ENCODE measurements around the gene SBK2.
"Not testable (repeated sequence)": the region's sequence is repeated elsewhere in the genome, so short reads cannot be mapped to it uniquely, and the experiment has no call there.

Gene SBK2

GRCh38 chr19:55535173-55535964, 1.6 kb downstream of the SBK2 start:
- no peak for DNase-seq (ENCODE audit: low spot score)

DNA sequence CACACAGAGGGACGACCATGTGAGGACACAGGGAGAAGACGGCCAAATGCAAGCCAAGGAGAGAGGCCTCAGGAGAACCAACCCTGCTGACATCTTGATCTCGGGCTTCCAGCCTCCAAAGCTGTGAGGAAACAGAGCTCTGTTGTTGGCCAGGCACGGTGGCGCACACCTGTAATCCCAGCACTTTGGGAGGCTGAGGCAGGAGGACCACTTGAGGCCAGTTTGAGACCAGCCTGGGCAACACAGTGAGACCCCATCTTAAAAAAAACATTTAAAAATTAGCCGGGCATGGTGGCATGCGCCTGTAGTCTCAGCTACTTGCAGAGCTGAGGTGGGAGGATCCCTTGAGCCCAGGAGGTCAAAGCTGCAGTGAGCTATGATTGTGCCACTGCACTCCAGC, 2.7 kb downstream of the SBK2 start:
- not testable (repeated sequence) for DNase-seq (ENCODE audit: low spot score)

GRCh38 chr19:55530996-55531395, 5.9 kb downstream of the SBK2 start:
- DNase-seq (ENCODE audit: low spot score): no peak

GRCh38 chr19:55529636-55530234, 7.2 kb downstream of the SBK2 start:
- no peak for DNase-seq (ENCODE audit: low spot score)

DNA sequence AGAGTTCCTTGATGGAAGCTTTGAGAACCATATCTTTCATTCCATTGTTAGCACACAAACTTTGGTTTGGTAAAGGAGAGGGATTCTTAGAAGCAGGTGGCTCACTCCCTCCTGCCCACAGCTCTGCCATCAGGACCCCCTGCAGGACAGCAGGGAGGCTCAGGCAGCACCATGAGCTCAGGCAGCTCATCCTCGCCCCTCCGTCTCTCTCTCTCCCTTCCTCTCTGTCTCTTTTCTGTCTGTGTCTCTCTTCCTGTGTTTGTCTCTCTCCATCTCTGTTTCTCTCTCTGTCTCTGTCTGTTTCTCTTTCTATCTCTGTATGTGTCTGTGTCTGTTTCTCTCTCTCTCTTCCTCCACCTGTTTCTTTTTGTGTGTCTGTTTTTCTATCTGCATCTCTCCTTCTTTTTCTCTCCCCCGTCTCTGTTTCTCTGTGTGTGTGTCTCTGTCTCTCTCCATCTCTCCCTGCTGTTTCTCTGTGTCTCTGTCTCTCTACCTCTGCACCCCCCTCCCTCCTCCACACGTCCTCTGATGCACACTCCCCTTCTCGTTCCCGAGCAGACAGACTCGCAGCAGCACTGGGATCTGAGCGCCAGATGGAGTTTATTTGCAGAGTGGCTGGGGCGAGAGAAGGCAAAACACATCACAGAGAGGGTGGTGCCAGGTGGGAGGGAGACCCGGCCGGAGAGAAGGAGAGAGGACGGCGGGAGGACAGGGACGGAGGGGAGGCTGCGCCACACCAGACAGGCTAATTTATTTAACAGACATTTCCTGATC, 8.7 kb downstream of the SBK2 start:
- no peak for DNase-seq (ENCODE audit: low spot score)

DNA sequence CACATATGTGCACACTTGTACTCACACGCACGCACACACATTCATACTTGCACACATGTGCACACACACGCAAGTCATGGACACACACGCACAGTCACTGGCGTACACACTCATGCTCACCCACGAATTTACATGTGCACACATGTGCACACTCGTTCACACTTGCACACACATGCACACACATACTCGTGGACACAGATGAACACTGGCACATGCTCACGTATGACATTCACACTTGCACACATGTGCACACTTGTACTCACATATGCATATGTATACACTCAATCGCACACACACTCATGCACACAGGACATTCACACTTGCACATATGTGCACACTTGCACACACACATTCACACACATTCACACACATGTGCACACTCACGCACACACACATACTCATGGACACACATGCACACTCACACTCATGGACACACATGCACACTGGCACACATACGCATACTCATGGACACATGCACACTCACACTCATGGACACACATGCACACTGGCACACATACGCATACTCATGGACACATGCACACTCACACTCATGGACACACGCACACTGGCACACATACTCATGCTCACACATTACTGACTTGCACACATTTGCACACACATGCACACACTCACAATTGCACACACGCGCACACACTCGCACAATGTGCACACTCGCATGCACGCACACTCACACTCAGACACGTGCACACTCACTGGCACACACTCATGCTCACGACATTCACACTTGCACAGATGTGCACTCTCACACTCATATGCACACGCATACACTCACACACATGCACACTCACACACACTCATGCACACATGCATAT, 9.5 kb downstream of the SBK2 start:
- DNase-seq (ENCODE audit: low spot score): no peak

GRCh38 chr19:55526216-55527196, 10.4 kb downstream of the SBK2 start:
- no peak for DNase-seq (ENCODE audit: low spot score)

- DNase-seq (ENCODE audit: low spot score): no peak
These were observed 11.4 kb downstream of the SBK2 start for GRCh38 chr19:55525289-55526101.

DNA sequence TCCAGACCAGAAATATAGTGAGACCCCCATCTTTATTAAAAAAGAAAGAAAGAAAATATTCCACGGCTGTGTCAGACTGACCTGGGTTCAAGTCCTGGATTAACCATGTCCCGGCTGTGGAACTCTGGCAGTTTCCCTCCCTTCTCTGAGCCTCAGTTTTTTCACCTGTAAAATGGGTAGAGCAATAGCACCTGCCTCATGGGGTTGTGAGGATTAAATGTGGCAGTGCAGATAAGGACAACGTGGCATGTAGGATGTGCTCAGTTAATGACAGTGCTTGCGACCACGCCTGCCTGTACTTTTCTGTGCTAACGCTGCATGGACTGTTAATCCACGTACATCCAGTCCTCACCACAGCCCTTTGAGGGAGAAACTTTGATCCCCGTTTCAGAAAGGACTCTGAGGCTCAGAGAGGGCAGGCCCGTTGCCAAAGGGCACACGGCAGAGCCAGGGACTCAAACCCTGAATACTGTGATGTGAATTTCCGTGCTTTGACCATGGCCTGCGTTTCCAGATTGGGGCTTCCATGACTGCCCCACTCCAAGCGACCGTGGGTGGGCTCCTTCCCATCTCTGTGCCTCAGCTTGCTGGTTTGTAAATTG, 16.1 kb downstream of the SBK2 start:
- DNase-seq (ENCODE audit: low spot score): no peak

DNA sequence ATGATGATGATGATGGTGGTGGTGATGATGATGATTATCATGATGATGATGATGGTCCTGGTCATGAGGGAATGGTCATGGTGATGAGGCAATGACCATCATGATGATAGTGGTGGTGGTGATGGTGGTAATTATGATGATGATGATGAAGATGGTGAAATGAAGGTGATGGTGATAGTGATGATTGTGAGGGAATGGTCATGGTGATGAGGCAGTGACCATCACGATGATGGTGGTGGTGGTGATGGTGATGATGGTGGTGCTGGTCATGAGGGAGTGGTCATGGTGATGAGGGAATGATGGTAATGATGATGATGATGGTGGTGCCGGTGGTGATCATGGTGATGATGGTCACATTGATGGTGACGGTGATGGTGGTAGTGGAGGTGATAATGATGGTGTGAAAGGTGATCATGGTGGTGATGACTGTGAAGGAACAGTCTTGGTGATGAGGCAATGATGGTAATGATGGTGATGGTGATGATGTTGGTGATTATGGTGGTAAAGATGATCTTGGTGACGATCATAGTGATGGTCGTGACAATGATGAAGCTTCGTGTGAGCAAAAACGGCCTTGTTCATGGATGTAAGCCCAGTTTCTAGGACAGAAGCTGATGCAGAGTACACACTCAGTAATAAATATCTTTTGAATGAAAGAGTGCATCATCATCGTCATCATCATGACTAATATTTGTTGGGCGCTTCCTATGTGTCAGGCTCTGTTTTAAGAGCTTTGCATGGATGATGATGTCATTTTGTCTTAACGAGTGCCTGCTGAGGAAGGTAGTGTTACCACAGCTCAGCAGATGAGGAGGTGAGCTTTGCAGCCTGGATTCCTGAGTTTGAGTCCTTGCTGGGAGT, 17.3 kb downstream of the SBK2 start:
- no peak for DNase-seq (ENCODE audit: low spot score)

DNA sequence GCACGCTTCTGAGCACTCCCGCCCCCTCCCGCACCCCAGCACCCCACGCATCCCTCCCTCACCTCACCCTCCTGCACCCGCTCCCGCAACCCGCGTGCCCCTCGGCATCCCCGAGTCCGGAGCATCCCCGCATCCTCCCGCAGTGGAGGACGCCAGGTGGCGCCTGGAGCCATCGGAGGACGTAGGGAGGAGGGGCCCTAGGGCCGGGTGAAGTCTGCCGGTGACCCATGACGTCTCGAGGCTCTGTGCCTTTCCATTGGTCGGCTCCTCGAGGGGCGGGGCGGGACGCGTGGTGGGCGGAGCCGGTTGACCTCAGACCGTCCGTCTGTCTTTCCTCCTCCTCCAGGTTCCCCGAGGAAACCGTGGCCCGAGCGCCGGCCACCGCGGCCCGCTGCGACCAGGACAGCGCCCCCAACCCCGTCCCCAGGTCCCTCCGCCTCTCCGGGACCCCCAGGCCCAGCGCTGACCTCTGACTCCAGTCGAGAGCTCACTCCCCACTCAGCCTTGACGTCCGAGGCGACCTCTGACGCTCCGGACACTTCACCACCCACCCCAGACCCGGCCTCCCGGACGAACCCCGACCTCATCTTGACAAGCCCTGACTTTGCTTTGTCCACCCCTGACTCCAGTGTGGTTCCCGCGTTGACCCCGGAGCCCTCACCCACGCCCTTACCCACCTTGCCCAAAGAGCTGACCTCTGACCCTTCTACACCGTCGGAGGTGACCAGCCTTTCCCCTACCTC, 19.9 kb downstream of the SBK2 start:
- peak; percentile 94 for DNase-seq (ENCODE audit: low spot score)

DNA sequence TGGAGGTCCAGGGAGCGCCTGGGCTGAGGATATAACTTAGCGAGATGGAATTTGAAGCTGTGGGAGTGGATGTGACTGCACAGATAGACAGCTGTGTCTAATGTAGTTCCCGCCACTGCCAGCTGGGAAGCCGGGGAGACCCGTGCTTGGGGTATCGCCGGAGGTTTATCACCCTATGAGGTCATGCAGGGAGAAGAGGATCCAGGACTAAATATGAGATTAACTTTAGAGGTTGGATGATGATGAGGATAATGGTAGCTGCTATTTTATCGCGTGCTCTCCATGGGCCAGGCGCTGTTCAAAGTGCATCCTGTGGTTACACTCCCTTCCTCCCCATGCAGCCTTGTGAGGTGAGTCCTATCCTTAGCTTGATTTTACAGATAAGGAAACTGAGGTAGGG, 28.8 kb downstream of the SBK2 start:
- no peak for DNase-seq (ENCODE audit: low spot score)

GRCh38 chr19:55504981-55505380, 32.0 kb downstream of the SBK2 start:
- DNase-seq (ENCODE audit: low spot score): no peak

DNA sequence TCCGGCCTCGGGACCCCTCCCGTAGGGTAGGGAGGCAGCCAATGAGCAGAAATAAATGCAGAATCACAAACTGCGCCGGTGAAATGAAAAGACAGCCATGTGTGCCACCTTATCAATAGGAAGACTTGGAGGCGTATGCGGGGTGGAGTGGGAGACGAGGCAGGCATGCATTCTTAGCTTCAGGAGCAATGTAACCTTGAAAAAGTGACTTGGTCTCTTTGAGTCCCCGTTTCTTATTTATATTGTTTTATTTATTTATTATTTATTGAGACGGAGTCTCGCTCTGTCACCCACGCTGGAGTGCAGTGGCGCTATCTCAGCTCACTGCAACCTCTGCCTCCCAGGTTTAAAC, 32.7 kb downstream of the SBK2 start:
- DNase-seq (ENCODE audit: low spot score): no peak

DNA sequence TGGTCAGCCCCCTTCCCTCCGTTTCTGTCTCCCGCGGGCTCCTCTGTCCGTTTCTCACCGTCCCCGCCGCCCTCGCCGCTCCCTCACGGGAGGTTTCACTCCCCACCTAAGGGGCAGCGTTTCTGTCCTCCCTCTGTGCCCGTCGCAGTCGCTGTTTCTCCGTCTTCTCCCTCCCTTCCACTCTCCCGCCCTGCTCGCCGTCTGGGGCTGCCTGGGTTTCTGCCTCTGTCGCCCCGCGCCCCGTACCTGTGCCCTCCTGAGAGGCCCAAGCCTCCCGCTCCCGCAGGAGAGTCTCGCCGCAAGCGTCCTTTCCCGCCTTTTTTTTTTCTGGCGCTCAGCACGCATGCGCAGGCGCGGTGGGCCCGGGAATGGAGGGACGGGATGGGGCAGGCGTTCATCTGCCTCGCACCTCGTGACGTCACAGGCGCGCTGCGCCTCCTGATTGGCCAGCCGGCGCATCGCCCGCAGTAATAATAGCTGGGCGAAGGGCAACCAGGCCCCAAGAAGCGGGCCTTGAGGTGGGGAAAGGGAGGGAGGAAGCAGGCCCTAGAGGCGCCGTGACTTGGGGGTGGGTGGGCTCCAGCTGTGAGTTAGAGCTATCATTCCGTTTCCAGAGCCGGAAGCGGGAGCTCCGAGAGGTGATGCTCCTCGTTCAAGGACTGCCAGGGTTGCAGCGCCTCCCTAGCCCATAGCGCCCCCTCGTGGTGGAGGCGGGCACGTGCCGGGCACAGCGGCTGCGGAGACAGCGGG, 33.3 kb downstream of the SBK2 start:
- DNase-seq (ENCODE audit: low spot score): peak; percentile 94

- no peak for DNase-seq (ENCODE audit: low spot score)
These were observed 33.8 kb downstream of the SBK2 start for GRCh38 chr19:55503157-55503501.

DNA sequence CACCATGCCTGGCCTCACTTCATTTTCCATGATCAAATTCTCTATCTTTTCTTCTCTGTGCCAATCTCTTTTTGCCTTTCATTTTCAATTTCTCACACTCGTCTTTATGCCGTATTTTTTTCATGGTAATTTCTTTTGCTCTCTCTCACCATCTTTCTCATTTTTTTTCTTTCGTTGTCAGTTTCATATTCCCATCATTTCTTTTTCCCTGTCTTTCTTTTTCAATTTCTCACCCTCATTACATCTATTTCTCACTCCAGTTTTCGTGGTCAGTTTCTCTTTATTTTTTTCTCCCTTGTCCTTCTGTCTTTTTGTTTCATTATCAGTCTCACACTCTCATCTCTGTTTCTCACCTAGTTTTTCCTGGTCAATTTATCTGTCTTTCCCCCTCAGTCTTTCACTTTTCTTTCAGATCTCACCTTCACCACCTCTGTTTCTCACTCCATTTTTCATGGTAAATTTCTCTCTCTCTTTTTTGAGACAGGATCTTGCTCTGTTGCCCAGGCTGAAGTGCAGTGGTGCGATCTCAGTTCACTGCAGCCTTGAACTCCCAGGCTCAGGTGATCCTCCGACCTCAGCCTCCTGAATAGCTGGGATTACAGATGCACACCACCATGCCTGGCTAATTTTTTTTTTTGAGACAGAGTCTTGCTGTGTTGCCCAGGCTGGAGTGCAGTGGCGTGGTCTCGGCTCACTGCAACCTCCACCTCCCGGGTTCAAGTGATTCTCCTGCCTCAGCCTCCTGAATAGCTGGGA, 34.6 kb downstream of the SBK2 start:
- DNase-seq (ENCODE audit: low spot score): no peak
